IPS DF 4.7 (cell line): ENCODE results near the gene NOXA1.
"Not testable (repeated sequence)": the region's sequence is repeated elsewhere in the genome, so short reads cannot be mapped to it uniquely, and the experiment has no call there.

Source experiments
- DNase-seq: peaks from one replicate; pipeline ENCODE4 v3.0.0-alpha.2; 2013; ENCODE audit warnings: low spot score; ENCODE audit errors: extremely low read depth

NOXA1 gene

GRCh38 chr9:137422604-137423513 is at the start of gene NOXA1, which contains the start of gene EXD3:
Gene NOXA1, plus strand, starts transcription at chr9:137423393. Its CDS starts 137 bp downstream, at chr9:137423530.
Gene EXD3, minus strand, starts transcription at chr9:137423162. Its CDS starts 27,805 bp downstream, at chr9:137395357.
- no peak for DNase-seq

- no peak for DNase-seq
These were observed 49.6 kb upstream of the NOXA1 start for GRCh38 chr9:137373611-137373980.

DNA sequence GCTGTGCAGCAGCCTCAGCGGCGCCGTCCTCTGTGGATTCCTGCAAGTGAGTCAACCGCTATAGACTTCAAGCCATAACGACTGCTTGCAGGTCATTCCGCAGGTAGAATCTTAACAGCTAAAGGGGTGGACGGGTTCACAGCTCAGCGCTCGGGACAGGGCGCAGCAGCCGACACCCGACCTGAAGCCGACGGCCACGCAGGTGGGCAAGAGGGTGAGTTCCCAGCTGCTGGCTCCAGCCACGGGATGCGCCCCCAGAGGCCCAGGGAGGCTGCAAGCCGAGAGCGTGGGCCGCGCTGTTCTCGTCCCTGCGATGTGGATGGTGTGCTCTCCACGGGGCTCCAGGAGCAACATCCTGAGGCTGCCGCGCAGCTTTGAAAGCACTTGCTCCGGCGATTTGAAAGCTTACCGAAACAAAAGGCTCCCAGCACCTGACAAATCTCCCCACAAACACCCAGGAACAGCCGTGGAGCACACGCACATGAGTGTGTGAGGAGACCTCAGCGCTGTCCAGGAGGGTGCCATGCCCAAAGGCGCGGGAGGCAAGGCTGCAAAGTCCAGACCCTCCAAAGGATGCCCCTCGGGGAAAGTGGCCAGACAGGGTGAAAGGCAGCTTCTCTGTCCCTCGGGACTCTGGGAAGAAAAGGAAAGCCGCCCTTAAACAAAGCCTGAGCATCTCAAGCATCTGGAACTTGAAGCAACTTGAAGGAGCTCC is 48.9 kb upstream of the NOXA1 start:
- no peak for DNase-seq

DNA sequence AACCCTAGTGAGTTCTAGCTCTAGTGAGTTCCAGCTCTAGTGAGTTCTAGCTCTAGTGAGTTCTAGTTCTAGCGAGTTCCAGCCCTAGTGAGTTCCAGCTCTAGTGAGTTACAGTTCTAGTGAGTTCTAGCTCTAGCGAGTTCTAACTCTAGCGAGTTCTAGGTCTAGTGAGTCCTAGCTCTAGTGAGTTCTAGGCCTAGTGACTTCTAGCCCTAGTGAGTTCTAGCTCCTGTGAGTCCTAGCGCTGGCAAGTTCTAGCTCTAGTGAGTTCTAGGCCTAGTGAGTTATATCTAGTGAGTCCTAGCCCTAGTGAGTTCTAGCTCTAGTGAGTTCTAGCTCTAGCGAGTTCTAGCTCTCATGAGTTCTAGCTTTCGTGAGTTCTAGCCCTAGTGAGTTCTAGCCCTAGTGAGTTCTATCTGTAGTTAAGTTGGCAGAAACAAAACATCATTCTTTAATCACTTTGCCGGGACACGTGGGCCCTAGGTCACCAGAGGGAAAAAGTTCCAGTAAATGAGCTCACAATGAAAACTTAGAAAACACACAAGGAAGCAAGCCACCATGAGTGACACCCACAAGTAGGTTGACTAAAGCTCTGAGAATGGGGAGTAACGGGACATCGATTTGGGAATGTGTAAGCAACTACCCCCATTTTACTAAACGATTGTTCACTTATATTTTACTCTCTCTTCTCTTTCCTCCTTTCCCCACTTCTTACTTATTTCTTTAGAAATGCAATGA is 47.7 kb upstream of the NOXA1 start:
- DNase-seq: no peak

DNA sequence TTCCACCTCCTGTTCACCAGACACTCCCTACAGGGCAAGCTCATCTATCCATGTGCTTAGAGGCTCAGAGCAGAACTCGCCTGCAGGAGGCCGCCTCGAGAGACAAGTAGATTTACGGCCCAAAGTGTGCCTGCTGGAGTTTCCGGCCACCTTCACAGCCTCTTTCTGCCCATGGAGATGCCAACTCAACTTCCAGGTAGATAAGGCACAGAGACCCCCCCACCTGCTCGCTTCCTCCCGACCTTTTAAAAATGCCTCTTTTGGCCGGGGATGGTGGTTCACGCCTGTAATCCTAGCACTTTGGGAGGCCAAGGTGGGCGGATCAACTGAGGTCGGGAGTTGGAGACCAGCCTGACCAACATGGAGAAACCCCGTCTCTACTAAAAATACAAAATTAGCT is 46.8 kb upstream of the NOXA1 start:
- DNase-seq: no peak

DNA sequence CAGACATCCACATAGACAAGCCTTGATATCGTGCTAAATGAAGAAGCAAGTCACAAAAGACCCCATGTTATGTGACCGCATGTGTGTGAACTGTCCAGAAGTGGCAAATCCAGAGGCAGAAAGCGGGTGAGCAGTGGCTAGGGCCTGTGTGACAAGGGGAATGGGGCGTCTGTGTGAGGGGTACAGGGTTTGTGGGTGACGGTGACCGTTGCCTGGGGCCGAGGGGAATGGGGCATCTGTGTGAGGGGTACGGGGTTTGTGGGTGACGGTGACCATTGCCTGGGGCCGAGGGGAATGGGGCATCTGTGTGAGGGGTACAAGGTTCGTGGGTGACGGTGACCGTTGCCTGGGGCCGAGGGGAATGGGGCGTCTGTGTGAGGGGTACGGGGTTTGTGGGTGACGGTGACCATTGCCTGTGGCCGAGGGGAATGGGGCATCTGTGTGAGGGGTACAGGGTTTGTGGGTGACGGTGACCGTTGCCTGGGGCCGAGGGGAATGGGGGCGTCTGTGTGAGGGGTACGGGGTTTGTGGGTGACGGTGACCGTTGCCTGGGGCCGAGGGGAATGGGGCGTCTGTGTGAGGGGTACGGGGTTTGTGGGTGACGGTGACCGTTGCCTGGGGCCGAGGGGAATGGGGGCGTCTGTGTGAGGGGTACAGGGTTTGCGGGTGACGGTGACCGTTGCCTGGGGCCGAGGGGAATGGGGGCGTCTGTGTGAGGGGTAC is 44.3 kb upstream of the NOXA1 start:
- not testable (repeated sequence) for DNase-seq

DNA sequence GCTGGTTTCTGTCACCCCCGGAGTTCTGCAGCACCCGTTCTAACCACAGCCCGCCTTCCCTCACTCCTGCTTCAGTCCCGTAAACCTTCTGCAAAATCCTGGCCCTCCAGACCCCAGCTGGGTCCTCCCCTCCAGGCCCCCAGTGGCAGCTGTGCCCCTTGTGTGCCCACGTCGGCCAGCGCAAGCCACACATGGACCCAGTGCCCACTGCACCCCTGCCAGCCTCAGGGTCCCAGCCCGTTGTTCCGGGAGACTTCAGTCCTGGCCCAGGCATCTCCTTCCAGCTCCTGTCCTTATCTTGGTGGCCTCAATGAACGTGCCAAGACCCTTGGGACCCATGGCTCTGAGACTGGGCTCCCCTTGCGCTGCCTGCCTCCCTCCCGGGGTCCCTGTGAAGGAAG is 43.4 kb upstream of the NOXA1 start:
- DNase-seq: no peak

DNA sequence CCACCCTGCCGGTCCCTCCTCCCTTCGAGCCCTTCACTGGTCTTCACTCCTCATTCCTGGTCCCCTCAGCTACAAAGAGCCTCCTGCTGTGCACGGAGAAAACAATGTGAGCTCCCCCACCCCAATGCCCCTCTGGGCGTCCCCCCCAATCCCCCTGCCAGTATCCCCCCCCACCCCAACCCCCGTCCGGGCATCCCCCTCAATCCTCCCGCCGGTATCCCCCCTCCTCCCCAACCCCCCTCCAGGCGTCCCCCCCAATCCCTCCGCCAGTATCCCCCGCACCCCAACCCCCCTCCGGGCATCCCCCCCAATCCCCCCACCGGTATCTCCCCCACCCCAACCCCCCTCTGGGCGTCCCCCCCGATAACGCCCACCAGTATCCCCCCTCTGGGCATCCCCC is 43.0 kb upstream of the NOXA1 start:
- no peak for DNase-seq

GRCh38 chr9:137380606-137381005 is 42.6 kb upstream of the NOXA1 start:
- DNase-seq: no peak

GRCh38 chr9:137381501-137382443 is 41.4 kb upstream of the NOXA1 start:
- no peak for DNase-seq

DNA sequence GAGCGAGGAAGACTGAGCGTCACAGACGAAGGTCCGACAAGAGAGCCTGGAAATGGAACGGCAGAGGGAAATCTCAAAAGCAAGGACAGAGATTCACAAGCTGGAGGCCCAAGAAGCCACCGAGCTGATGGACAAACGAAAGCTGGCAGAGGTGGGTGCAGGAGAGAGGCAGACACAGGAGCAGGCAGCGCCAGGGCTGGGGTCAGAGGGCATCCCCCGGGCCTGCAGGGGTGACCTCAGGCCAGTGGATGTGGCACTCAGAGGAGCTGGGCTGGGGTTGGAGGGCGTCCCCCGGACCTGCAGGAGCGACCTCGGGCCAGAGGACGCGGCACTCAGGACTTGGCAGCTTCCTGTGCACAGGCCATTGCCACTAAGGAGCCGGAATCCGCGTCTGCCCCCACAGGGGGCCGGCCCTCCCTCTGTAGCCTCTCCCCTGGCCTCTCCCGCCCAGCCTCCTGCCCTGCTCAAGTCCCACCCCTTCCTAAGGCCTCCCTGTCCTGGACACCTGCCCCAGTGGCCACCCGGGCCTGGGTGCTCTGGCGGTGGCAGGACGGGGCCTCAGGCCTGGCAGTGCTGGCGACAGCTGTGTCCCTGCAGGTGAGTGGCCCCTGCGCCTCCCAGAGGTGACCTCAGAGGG is 40.6 kb upstream of the NOXA1 start:
- peak; percentile 11 for DNase-seq

DNA sequence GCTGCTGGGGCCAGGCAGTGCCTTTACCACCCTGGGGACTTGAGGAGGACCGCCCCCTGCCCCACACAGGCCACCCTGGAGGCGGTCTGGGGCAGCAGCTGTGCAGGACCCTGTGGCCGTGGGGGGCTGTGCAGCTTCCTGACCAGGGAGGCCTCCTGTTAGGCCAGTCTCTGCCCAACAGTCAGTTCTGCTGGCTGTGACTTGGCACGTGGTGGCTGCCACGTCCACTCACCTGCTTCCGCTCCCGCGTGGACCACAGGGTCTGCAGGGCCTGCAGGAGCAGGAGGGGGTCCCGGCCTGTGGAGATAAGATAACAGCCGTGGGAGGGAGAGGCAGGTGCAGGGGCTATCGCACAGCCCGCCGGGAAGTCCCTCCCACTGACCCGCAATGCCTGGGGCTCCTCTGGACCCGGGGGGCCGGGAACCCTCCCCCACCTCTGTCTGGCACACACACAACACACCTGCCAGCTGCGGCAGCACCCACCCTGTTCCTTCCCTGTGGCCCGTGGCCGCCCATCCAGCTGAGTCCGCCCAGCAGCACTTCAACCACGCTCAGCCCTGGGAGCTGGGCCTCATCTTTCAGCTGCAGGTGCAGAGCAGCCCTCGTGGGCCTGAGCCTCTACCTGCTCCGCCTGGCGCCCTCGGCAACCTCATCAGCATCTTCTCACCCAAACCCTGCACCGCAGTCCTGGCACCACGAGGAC is 40.0 kb upstream of the NOXA1 start:
- DNase-seq: no peak

DNA sequence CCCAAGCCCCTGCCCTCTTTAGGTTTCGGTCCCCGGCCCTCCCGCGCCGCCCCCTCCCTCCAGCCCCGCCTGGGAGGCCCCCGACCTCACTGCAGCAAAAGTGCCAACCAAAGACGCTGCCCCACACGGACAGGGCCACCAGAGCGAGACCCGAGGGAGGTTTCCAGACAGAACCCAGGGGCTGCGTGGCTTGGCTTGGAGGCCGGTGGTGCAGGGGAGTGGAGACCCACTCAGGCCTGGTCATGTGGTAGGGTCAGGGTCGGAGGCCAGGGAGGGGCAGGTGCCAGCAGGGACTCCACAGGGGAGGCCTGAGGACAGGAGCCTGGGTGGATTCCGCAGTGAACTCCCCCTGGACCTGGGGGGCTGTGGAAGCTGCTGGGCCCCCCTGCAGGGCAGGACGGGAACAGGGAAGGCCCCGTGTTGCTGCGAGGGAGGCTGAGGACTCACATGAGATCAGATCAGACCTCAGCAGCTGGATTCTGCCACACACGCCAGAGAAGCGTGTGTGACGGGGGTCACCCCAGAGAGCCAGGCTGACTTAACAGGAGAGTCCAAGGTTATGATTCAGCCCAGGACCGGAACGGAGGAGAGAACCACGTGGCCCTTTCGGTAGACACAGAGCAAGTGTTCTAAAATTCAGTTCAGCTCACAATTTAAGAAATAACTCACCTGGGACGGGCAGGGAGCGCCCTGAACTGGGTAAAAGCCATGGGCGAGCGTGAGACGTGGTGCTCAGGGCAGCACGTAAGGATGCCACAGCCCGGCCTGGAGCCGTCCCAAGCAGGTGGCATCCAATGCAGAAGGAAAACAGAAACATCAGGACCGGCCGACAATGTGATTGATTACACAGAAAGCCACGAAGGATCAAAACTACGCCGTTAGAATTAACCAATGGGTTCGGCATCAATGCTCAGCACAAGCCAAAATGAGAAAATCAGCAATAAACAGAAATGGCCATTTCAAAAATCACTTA is 39.1 kb upstream of the NOXA1 start:
- no peak for DNase-seq

DNA sequence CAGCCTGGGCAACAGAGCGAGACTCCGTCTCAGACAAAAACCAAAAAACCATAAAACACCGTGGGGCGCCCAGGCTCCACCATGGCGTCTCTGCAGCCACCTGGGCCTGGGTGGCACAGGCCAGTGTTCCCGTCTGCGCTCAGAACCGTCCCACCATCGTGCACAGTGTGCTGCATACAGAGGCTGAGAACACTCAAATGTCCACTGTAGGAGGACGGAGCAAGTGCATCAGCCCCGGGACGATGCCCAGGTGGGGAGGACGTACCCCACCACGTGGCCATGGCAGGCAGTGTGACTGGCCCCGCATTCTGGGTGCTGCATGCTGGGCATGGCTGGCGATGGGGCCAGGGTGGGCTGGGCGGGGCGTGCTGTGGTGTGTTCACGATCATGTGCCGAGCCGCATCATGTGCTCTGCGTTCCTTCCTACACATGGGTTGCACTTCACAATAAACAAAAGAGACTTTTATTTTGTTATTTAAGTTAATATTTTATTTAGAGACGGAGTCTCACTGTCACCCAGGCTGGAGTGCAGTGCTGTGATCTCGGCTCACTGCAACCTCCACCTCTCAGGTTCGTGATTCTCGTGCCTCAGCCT is 38.0 kb upstream of the NOXA1 start:
- no peak for DNase-seq

GRCh38 chr9:137386507-137387113 is 36.6 kb upstream of the NOXA1 start:
- not testable (repeated sequence) for DNase-seq

GRCh38 chr9:137387114-137387890 is 35.9 kb upstream of the NOXA1 start:
- DNase-seq: no peak
